ENCODE results near the gene NUP133.
A peak's percentile ranks its signal among the peaks of the same experiment; 100 is the strongest.
"Not testable (repeated sequence)": the region's sequence is repeated elsewhere in the genome, so short reads cannot be mapped to it uniquely, and the experiment has no call there.

NUP133 gene

DNA sequence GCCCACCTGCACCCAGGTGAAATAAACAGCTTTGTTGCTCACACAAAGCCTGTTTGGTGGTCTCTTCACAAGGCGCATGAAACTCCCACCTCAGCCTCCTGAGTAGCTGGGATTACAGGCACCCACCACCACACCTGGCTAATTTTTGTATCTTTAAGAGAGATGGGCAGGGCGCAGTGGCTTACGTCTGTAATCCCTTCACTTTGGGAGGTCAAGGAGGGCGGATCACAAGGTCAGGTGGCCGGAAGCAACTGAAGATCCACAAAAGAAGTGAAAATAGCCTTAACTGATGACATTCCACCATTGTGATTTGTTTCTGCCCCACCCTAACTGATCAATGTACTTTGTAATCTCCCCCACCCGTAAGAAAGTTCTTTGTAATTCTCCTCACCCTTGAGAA lies 89.6 kb downstream of the NUP133 start:
- not testable (repeated sequence) for DNase-seq (ENCODE audit: low read depth in 2 of 2)

DNA sequence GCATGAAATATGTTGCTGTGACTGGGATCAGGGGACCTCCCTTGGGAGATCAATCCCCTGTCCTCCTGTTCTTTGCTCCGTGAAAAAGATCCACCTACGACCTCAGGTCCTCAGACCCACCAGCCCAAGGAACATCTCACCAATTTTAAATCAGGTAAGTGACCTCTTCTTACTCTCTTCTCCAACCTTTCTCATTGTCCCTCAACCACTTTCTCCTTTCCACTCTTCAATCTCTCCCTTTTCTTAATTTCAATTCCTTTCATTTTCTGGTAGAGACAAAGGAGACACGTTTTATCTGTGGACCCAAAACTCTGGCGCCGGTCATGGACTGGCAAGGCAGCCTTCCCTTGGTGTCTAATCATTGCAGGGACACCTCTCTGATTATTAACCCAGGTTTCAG lies 95.3 kb downstream of the NUP133 start:
- DNase-seq (ENCODE audit: low read depth in 2 of 2), result not testable (repeated sequence)

GRCh38 chr1:229412056-229412455 lies 96.1 kb downstream of the NUP133 start:
- DNase-seq (ENCODE audit: low read depth in 2 of 2), result no peak

GRCh38 chr1:229411434-229412055 lies 96.6 kb downstream of the NUP133 start:
- no peak for DNase-seq (ENCODE audit: low read depth in 2 of 2)

- peak in 1 of 2 donors; percentile 16 for DNase-seq (ENCODE audit: low read depth in 2 of 2)
Observed at GRCh38 chr1:229410692-229411433, 97.3 kb downstream of the NUP133 start.

DNA sequence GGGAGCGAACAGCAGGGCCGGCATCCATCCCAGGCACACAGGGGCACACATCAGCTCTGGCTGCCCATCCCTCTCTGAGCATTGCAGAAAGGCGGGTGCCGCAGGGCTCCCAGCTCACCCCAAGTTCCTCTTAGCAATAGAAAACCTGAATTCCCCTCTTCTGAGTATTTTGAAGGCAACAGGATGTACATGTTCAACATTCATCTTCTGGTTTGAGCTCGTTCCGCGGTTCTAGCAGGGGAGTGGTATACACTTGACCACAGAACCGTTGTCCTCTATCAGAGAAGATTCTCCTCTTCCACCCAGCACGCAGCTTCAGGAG lies 97.8 kb downstream of the NUP133 start:
- DNase-seq (ENCODE audit: low read depth in 2 of 2), result no peak

DNA sequence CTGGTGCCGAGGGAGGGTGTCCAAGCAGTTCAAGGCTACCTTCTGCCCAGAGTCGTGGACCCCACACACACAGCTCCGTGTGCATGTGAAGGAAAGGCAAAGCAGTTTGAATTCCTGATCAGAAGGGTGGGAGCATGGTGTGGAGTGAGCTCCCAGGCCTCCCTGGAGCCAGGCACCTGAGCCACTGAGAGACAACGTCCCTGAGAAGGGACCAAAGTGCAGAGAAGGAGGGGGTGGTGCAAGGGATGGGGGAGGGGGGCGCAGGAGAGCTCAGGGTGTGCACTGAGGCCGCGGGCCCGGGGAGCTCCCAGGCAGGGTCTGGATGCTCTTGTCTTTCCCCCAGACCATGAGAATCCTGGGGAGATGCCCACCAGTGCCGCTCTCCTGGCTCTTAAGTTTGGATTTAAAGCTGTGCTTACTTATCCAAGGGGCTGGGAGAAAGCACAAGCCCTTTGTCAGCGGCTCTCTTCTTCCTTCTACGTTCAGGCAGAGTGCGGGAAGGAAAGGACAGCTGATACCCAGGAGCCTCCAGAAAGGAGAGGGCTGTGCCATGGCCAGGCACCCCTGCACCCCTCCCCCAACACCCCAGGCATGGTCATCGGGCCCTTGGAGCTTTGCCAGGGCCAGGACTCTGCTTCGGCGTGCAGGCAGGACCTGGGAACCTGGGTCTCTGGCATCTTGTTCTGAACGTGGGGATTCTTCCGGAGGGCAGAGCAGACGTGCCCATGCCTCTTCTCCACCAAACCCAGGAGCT lies 98.3 kb downstream of the NUP133 start:
- DNase-seq (ENCODE audit: low read depth in 2 of 2), result no peak

GRCh38 chr1:229408458-229409037 lies 99.6 kb downstream of the NUP133 start:
- DNase-seq (ENCODE audit: low read depth in 2 of 2), result no peak

- DNase-seq (ENCODE audit: low read depth in 2 of 2), result no peak
Observed at GRCh38 chr1:229407206-229408026, 100.7 kb downstream of the NUP133 start.

- no peak for DNase-seq (ENCODE audit: low read depth in 2 of 2)
Observed at GRCh38 chr1:229406798-229407197, 101.3 kb downstream of the NUP133 start.

- DNase-seq (ENCODE audit: low read depth in 2 of 2), result no peak
Observed at GRCh38 chr1:229403573-229403972, 104.6 kb downstream of the NUP133 start.

DNA sequence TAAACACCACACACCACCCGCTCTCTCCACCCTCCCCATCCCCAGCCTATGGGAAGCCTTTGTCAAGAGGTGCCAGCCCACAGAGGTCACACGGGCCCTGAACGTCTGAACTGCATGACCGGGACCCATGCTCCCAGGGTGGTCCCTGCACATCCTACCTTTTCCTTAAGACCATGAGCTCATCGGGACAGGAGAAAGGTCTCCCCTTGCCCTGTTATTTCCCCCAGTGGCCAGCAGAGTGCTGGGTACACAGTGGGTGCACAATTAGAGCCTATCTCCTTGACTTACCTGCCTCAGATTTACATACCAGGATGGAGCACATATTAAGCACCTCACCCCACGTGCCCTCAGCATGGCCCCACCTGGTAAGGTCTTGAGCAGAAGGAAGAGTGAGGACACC lies 105.1 kb downstream of the NUP133 start:
- no peak for DNase-seq (ENCODE audit: low read depth in 2 of 2)

DNA sequence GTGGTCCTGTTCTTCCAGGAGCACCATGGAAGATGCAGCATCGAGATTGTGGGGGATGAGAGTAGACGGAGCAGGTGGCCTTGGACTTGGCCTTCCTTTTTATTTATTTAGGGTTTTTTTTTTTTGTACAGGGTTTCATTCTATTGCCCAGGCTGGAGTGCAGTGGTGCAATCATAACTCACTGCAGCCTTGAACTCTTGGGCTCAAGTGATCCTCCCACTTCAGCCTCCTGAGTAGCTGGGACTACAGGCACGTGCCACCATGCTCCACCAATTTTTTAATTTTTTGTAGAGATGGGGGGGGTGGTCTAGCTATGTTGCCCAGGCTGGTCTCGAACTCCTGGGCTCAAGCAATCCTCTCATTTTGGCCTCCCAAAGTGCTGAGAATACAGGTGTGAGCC lies 105.8 kb downstream of the NUP133 start:
- not testable (repeated sequence) for DNase-seq (ENCODE audit: low read depth in 2 of 2)

- no peak for DNase-seq (ENCODE audit: low read depth in 2 of 2)
Observed at GRCh38 chr1:229397762-229398161, 110.4 kb downstream of the NUP133 start.

DNA sequence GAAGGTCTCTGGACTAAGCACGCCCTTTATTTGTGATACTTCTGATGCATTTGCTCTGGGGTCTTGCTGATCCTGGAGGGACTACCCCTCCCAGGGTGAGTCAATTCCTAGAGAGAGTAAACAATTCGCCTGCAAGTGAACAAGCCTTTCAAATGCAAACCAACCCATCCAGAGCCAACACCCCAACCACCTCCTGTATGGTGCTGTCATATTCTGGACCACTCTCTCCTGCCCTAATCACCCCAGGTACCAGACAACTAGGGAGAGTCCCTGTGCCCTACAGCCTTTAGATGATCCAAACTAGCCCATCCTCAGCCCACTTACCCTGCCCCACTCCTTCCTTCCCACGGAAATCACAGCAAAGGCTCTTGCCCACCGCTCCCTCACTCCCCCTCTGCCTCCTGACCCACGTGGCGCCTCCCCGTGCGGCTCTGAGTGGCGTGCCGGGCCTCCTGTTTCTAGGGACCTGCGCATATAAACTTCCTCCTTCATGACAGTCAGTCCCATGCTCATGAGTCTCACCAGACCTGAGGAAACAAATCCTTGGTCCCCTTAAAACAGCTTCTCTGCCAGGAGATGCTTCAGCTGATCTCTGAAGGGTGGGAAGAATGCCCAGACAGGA lies 111.4 kb downstream of the NUP133 start:
- no peak for DNase-seq (ENCODE audit: low read depth in 2 of 2)

DNA sequence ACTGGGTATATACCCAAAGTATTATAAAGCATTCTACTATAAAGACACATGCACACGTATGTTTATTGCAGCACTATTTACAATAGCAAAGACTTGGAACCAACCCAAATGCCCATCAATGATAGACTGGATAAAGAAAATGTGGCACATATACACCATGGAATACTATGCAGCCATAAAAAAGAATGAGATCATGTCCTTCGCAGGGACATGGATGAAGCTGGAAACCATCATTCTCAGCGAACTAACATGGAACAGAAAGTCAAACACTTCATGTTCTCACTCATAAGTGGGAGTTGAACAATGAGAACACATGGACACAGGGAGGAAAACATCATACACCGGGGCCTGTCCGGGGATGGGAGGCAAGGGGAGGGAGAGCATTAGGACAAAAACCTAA lies 113.6 kb downstream of the NUP133 start:
- not testable (repeated sequence) for DNase-seq (ENCODE audit: low read depth in 2 of 2)

- no peak for DNase-seq (ENCODE audit: low read depth in 2 of 2)
Observed at GRCh38 chr1:229392936-229393335, 115.2 kb downstream of the NUP133 start.

Measured in stimulated activated CD8-positive, alpha-beta memory T cell treated with anti-CD3 and anti-CD28 coated beads, Interleukin-15, amount 100 ng/mL, for 48 hours (primary cell).